ENCODE data around the gene HCAR1. TPM values are rescaled to one million over a fixed set of nuclear protein-coding genes. Genes with fewer than 3 reads are reported as not detected.
"Not testable (repeated sequence)": the region's sequence is repeated elsewhere in the genome, so short reads cannot be mapped to it uniquely, and the experiment has no call there.

Gene HCAR1
- 0.07 TPM for polyA plus RNA-seq (2013, experiment 1 of 4)
- polyA plus RNA-seq (2013, experiment 2 of 4): not detected
- polyA plus RNA-seq (2013, experiment 3 of 4): not detected
- not detected for polyA plus RNA-seq (2013, experiment 4 of 4)

DNA sequence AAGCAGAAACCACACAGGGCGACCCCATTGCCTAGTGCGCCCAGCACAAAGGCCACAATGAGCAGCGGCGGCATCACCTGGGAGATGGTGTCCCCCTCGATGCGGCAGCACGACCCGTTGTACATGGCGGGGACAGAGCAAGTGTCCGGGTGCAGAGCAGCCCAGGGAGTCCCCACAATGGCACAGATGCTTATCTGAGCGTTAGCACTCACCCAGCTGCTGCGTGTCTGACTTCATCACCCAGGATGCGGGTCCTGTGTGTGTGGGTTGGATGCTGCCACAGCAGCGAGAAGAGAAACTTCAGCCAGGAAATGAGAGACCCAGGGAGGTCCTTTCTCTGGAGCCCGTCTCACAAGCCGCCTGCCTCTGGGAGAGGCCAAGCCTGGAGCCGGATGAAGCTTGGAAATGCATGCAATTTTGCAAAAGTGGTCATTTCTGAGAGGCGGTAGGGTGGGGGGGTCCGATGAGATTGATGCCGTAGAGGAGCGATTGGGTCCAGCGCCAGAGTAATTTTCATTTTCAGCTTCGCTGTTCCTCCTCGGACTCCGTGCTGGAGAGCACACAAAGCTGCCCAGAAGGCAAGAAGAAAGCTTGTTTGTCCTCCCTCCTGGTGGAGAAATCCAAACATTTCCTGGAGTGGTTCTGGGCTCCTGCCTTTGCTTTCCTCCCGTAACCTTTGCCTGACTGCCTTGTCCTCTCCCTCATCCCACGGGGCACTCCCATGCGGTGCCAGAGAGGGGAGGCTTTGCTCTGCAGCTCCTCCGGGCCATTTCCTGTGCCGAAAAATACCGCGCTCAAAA is at the start of gene HCAR1:
TSS of gene HCAR1 (minus strand) at position 630 of the 800 bp plus-strand sequence. CDS start at position 125, 505 bp downstream.
- H3K4me3 ChIP-seq (ENCODE audit: insufficient read depth, low read depth, low read length): no peak within 1 kb of the TSS
- WGBS, 2 experiments: 90 to 91% methylated on average over 32 of the region's 32 CpGs

DNA sequence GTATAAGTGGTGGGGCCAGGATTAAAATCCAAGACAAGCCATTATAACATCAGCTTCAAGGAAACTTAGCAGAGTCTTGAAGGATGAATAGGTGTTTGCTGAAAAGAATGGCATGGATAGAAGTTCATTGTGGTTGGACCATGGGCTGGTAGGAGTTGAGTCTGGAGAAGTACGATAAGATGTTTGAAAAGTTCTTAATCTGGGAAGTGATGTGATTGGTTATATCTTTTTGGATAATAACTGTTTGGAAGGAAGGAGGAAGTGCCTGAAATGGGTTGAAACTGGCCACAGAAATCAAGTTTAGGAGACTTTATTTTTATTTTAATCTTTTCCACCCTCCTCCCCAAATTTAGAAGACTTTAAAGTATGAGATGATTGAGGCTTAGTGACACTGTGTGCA is 26.9 kb upstream of the HCAR1 start:
- H3K27ac ChIP-seq (ENCODE audit: insufficient read depth, low read depth, low read length, poor library complexity, severe bottlenecking): no peak overlapping the region
- H3K9me3 ChIP-seq (ENCODE audit: control insufficient read depth, low read length): no peaks in the 10 kb centered on the region
- H3K27me3 ChIP-seq (ENCODE audit: control insufficient read depth, insufficient read depth, low read length, poor library complexity, severe bottlenecking): no peaks in the 10 kb centered on the region
- H3K36me3 ChIP-seq (ENCODE audit: control insufficient read depth, insufficient read depth, low read length): peaks cover 42% of the 10 kb centered on the region
- no peak overlapping the region for H3K4me3 ChIP-seq (ENCODE audit: insufficient read depth, low read depth, low read length)
- 97 to 98% methylated on average over 1 of the region's 1 CpG for WGBS, 2 experiments
- peaks cover 7% of the 10 kb centered on the region for H3K4me1 ChIP-seq (ENCODE audit: control insufficient read depth, insufficient read depth, low read length)

More for the DNA sequence above, at the start of gene HCAR1:
- no peak within 1 kb of the TSS for H3K27ac ChIP-seq (ENCODE audit: insufficient read depth, low read depth, low read length, poor library complexity, severe bottlenecking)
- H3K27me3 ChIP-seq (ENCODE audit: control insufficient read depth, insufficient read depth, low read length, poor library complexity, severe bottlenecking): no peaks in the 10 kb centered on the region
- no peaks in the 10 kb centered on the region for H3K4me1 ChIP-seq (ENCODE audit: control insufficient read depth, insufficient read depth, low read length)
- no peaks in the 10 kb centered on the region for H3K9me3 ChIP-seq (ENCODE audit: control insufficient read depth, low read length)
- H3K36me3 ChIP-seq (ENCODE audit: control insufficient read depth, insufficient read depth, low read length): no peaks in the 10 kb centered on the region

GRCh38 chr12:122754790-122755189 is 24.1 kb upstream of the HCAR1 start:
- Histone ChIP-seq H3K4me1 (ENCODE audit: control insufficient read depth, insufficient read depth, low read length) (peaks cover 7% of the 10 kb centered on the region), H3K27me3 (ENCODE audit: control insufficient read depth, insufficient read depth, low read length, poor library complexity, severe bottlenecking) (no peaks in the 10 kb centered on the region), H3K27ac (ENCODE audit: insufficient read depth, low read depth, low read length, poor library complexity, severe bottlenecking) (no peak overlapping the region), H3K36me3 (ENCODE audit: control insufficient read depth, insufficient read depth, low read length) (peaks cover 37% of the 10 kb centered on the region), H3K9me3 (ENCODE audit: control insufficient read depth, low read length) (no peaks in the 10 kb centered on the region), H3K4me3 (ENCODE audit: insufficient read depth, low read depth, low read length) (no peak overlapping the region)
- 92 to 100% methylated on average over 1 of the region's 1 CpG for WGBS, 2 experiments

DNA sequence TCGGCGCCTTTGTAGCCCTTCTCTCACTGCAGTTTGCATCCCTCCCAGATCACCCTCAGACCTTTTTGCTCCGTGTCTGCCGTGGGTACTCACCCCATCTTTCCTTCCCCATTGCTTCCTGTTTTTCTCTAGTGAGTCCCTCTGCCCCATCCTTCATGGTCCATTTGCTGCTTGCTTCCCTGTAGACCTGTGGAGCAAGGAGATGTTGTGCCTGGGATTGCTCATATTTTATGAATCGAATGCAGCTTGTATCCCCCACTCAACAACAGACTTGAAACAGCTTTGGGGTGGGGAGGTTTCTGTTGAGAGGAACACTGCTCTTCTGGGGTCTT is 22.6 kb upstream of the HCAR1 start:
- no peak overlapping the region for H3K27ac ChIP-seq (ENCODE audit: insufficient read depth, low read depth, low read length, poor library complexity, severe bottlenecking)
- H3K27me3 ChIP-seq (ENCODE audit: control insufficient read depth, insufficient read depth, low read length, poor library complexity, severe bottlenecking): no peaks in the 10 kb centered on the region
- peaks cover 7% of the 10 kb centered on the region for H3K4me1 ChIP-seq (ENCODE audit: control insufficient read depth, insufficient read depth, low read length)
- H3K36me3 ChIP-seq (ENCODE audit: control insufficient read depth, insufficient read depth, low read length): peaks cover 25% of the 10 kb centered on the region
- H3K9me3 ChIP-seq (ENCODE audit: control insufficient read depth, low read length): no peaks in the 10 kb centered on the region
- 13 to 18% methylated on average over 5 of the region's 5 CpGs for WGBS, 2 experiments
- H3K4me3 ChIP-seq (ENCODE audit: insufficient read depth, low read depth, low read length): peak overlapping the region; percentile 86

DNA sequence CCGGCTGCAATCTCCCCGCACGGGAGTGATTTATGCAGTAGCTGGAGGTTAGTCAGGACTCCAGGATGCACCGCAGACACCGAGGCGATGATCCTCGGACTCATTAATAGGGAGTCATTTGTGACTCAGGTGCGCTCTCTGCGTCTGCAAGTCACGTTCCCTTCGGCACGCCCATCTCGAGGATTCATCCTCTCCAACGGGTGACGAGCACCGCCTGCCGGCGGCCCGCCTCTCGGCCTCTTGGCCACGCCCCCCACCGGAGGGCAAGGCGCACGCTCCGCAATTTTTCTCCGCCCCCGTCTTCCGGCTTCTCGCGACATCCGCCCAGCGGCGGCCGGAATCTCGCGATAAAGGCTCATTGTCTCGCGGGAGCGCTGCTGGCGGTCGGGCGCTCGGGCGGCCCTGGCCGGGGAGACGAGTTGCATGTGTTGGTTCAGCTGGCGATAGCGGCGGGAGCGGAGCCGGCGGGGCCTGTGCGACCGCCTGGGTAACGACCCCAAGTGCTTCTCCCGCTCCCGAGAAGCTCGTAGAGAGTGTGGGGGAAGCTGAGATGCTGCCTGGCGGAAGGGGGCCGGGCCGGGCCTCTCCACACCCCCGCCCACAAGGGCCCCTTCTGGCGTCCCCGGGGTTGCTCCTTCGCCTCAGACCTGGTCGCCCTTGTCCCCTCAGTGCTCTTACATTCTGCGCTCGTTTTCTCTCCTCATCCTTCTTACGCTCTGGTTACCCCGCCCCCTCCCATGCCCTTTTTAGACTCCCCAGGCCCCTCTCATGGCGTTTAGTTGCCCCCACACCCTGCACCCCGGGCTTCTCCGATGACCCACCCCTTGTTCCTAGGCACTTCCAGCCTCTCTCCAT is 22.0 kb upstream of the HCAR1 start, which contains the start of gene DENR:
TSS of gene DENR (plus strand) at position 361 of the 855 bp plus-strand sequence. CDS start 878 bp downstream, outside the sequence.
- peaks cover 19% of the 10 kb centered on the region for H3K36me3 ChIP-seq (ENCODE audit: control insufficient read depth, insufficient read depth, low read length)
- 0% methylated on average over 73 of the region's 73 CpGs for WGBS, 2 experiments

GRCh38 chr12:122750781-122751515 is 20.3 kb upstream of the HCAR1 start:
- not testable (repeated sequence) for H3K27ac ChIP-seq (ENCODE audit: insufficient read depth, low read depth, low read length, poor library complexity, severe bottlenecking); H3K27me3 ChIP-seq (ENCODE audit: control insufficient read depth, insufficient read depth, low read length, poor library complexity, severe bottlenecking); H3K4me3 ChIP-seq (ENCODE audit: insufficient read depth, low read depth, low read length); H3K4me1 ChIP-seq (ENCODE audit: control insufficient read depth, insufficient read depth, low read length); H3K9me3 ChIP-seq (ENCODE audit: control insufficient read depth, low read length)
- H3K36me3 ChIP-seq (ENCODE audit: control insufficient read depth, insufficient read depth, low read length): peaks cover 10% of the 10 kb centered on the region
- 48 to 49% methylated on average over 17 of the region's 17 CpGs for WGBS, 2 experiments

More for the DNA sequence above, 22.0 kb upstream of the HCAR1 start, which contains the start of gene DENR:
- peak within 1 kb of the TSS; percentile 86 for H3K4me3 ChIP-seq (ENCODE audit: insufficient read depth, low read depth, low read length)
- peaks cover 7% of the 10 kb centered on the region for H3K4me1 ChIP-seq (ENCODE audit: control insufficient read depth, insufficient read depth, low read length)
- H3K27ac ChIP-seq (ENCODE audit: insufficient read depth, low read depth, low read length, poor library complexity, severe bottlenecking): peak within 1 kb of the TSS; percentile 70
- H3K27me3 ChIP-seq (ENCODE audit: control insufficient read depth, insufficient read depth, low read length, poor library complexity, severe bottlenecking): no peaks in the 10 kb centered on the region
- H3K9me3 ChIP-seq (ENCODE audit: control insufficient read depth, low read length): no peaks in the 10 kb centered on the region

DNA sequence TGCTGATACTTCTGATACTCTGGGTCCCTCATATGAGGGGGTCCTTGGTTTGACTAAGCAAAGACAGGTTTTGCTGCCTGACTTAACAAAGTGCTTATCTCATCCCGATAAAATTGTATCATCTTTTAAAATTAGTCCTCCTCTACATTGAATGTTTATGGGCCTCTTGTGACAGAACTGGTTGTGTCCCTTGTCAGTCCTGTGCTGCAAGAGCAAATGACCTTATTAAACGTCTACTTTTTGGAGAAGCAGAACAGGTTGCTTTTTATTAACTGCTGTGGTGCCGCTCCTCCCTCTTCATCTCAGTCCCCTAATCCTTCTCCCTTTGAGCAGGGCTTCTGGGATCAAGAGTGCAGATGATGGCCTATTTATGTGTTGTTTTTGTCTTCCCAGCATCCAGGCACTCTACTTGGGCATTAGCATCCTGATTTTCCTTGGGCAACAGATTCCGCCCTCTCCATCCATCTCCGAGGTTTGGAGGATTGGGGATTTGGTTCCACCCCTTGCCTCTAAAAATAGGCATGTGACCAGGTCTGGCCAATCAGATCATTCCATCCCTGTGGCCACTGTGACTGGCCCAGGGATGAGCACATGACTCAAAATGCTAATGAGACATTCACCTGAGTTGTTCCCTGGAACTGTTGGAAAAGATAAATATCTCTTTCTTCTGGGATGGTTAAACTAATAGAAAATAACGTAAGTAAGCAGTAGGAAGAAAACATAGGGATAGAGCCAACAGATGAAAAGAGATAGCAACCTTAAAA is 19.1 kb upstream of the HCAR1 start:
- Histone ChIP-seq H3K27ac (ENCODE audit: insufficient read depth, low read depth, low read length, poor library complexity, severe bottlenecking) (no peak overlapping the region), H3K27me3 (ENCODE audit: control insufficient read depth, insufficient read depth, low read length, poor library complexity, severe bottlenecking) (no peaks in the 10 kb centered on the region), H3K36me3 (ENCODE audit: control insufficient read depth, insufficient read depth, low read length) (no peaks in the 10 kb centered on the region), H3K4me3 (ENCODE audit: insufficient read depth, low read depth, low read length) (no peak overlapping the region), H3K4me1 (ENCODE audit: control insufficient read depth, insufficient read depth, low read length) (peaks cover 7% of the 10 kb centered on the region), H3K9me3 (ENCODE audit: control insufficient read depth, low read length) (no peaks in the 10 kb centered on the region)
- 91 to 93% methylated on average over 6 of the region's 6 CpGs for WGBS, 2 experiments

DNA sequence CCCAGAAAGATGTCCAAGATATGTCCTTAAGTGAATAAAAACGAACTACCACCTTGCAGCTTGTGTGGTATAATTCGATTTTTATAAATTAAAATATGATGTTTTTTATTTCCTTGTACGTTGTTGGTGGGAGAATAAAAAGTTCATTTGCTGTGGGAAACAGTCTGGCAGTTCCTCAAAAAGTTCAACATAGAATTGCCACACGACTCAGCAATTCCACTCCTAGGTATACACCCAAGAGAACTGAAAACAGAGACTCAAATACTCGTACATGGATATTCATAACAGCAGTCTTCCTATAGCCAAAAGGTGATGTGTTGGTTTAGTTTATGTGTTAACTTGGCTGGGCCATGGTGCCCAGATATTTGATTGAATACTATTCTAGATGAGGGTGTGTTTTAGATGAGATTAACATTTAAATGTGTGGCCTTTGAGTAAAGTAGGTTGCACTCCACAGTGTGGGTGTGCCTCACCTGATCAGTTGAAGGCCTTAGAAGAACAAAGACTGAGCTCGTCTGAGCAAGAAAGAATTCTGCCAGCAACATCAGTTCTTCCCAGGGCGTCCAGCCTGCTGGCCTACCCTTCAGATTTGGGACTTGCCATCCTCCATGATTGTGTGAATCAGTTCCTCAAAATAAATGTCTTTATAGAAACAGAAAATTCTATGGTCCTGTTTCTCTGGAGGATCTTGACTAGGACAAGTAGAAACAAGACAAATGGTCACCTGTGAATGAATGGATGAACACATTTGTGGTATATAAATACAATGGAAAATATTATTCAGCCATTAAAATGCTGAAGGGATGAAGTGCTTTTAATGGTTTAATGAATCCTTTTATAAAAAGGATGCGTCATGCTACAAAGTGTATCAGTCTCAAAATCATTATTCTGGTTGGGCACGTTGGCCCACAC is 16.8 kb upstream of the HCAR1 start:
- no peaks in the 10 kb centered on the region for H3K27me3 ChIP-seq (ENCODE audit: control insufficient read depth, insufficient read depth, low read length, poor library complexity, severe bottlenecking)
- WGBS, 2 experiments: 88 to 93% methylated on average over 9 of the region's 9 CpGs
- H3K27ac ChIP-seq (ENCODE audit: insufficient read depth, low read depth, low read length, poor library complexity, severe bottlenecking): no peak overlapping the region
- no peaks in the 10 kb centered on the region for H3K4me1 ChIP-seq (ENCODE audit: control insufficient read depth, insufficient read depth, low read length)
- H3K9me3 ChIP-seq (ENCODE audit: control insufficient read depth, low read length): no peaks in the 10 kb centered on the region
- no peaks in the 10 kb centered on the region for H3K36me3 ChIP-seq (ENCODE audit: control insufficient read depth, insufficient read depth, low read length)
- H3K4me3 ChIP-seq (ENCODE audit: insufficient read depth, low read depth, low read length): no peak overlapping the region
